Activated CD8-positive, alpha-beta memory T cell treated with anti-CD3 and anti-CD28 coated beads, Interleukin-2, amount 10 ng/mL, durations not matched to agents 7 days and 5 days (primary cell): ENCODE measurements around the gene RNH1. TPM values are rescaled to one million over a fixed set of nuclear protein-coding genes. Genes with fewer than 3 reads are reported as not detected.

Experiments
- ATAC-seq: fragments of 150-1000 bp; cut with Tn5 transposase; one replicate; pipeline ENCODE4 v1.10.0; 2021; ENCODE audit warnings: moderate library complexity
- CTCF ChIA-PET: fragments of 350-600 bp; sonication (Branson Sonifier 250); formaldehyde crosslinking; loops from one replicate; lab custom pipeline; 2021; ENCODE audit warnings: antibody characterized with exemption; lab: Charles Lee
- DNase-seq: peaks from one replicate; pipeline ENCODE4 v3.0.0-alpha.2; 2020
- H3K27ac Mint-ChIP-seq: one replicate; pipeline ENCODE4 v1.8.0; 2021; ENCODE audit warnings: mild to moderate bottlenecking, mixed read lengths
- H3K27me3 Mint-ChIP-seq: one replicate; pipeline ENCODE4 v1.8.0; 2021; ENCODE audit warnings: mixed read lengths
- H3K36me3 Mint-ChIP-seq: one replicate; pipeline ENCODE4 v1.8.0; 2021; ENCODE audit warnings: mild to moderate bottlenecking, mixed read lengths
- H3K4me1 Mint-ChIP-seq: one replicate; pipeline ENCODE4 v1.8.0; 2021; ENCODE audit warnings: mixed read lengths
- H3K4me3 Mint-ChIP-seq: one replicate; pipeline ENCODE4 v1.8.0; 2021; ENCODE audit warnings: mild to moderate bottlenecking, moderate library complexity, mixed read lengths
- H3K9me3 Mint-ChIP-seq: one replicate; pipeline ENCODE4 v1.8.0; 2022; ENCODE audit warnings: low read depth, mixed read lengths
- total RNA-seq, 2 experiments: library from RNA; stranded (reverse); gene quantifications; one replicate each; pipeline ENCODE4 v1.2.3, GENCODE V29; 2021

RNH1 gene
- total RNA-seq, 2 experiments from 2014 or later, result 98.4 to 113 TPM

DNA sequence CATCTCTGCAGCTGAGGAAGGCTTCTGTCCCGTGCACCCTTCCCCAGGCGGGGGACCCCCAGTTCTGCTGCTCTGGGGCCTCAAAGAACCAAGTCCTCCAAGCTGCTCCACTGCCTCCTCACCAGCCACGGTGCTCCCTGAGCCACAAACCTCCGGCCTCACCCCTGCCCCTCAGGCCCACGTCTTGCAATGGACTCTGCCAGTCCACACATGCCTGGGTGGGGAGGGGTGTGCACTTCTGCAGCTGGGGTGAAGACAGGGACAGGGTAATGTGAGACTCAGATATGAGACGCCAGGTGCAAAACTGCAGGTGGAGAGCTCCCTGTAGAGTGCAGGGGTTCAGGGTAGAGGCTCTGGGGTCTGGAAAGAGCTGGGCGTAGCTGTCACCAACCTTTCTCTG is 60.2 kb downstream of the RNH1 start:
- peak; percentile 41 for DNase-seq
- Mint-ChIP-seq H3K27me3 (peaks cover 4% of the 10 kb centered on the region), H3K36me3 (no peaks in the 10 kb centered on the region), H3K4me3 (no peak overlapping the region), H3K4me1 (peaks cover 27% of the 10 kb centered on the region), H3K9me3 (no peaks in the 10 kb centered on the region), H3K27ac (no peak overlapping the region)
- CTCF ChIA-PET, result interaction anchor here (0.6 to 5.8 kb wide), 5 partner anchors 25 to 243 kb away, joined by 3 to 95 read pairs (median 10); no protein-coding TSS in a partner anchor
- ATAC-seq, result no peak

DNA sequence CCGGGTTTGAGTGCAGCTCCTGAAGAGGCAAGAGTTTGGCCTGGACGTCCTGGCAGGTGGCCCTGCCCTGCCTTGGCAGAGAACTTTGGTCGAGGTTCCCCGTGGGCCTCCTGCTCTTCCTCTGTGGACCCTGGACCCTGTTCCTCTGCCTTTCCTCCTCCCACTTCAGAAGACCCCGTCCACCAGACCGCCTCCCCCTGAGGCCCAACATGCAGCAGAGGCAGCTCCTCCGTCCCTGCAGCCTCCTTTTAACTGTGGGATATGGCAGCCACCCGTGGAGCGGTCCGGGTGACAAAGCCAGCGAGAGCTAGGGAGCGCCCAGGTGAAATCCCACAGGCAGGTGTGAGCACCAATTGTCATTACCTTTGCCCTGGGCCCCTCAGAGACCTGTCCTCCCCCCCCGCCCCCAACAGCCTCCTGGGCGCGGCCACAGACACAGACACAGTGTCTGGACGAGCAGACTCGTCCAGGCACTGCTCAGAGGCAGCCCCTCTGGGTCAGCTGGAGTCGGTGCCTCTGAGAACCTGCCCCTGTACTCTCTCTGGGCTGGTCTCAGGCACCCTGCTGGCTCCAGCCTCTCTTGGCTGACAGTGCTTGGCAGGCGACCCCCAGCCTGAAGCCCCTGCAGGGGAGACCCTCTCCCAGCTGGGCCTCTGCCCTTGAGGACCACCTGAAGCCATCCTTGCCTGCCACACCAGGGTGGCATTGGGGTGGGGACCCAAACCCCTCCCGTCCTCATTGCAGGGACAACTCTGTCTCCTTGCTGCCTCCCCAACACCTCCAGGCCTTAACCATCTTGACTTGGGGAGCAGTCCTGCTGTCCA is 61.1 kb downstream of the RNH1 start:
- ATAC-seq, result no peak
- Mint-ChIP-seq H3K4me3 (no peak overlapping the region), H3K9me3 (no peaks in the 10 kb centered on the region), H3K27me3 (peaks cover 4% of the 10 kb centered on the region), H3K4me1 (peaks cover 21% of the 10 kb centered on the region), H3K27ac (no peak overlapping the region), H3K36me3 (no peaks in the 10 kb centered on the region)
- peak; percentile 33 for DNase-seq
- CTCF ChIA-PET, result interaction anchor here (1.2 to 5.8 kb wide), 3 partner anchors 29 to 73 kb away, joined by 3 to 95 read pairs (median 6); no protein-coding TSS in a partner anchor

Other genes with a start within 250 kb of the RNH1 start
- gene NLRP6, start 228.8 kb downstream of the RNH1 start, total RNA-seq, result 1 to 10 TPM; 3.8 to 6.9 TPM
- gene PGGHG, start 218.1 kb downstream of the RNH1 start, total RNA-seq, result 100 to 1,000 TPM; 214 to 229 TPM
- not detected for gene IFITM5, start 207.7 kb downstream of the RNH1 start, total RNA-seq
- gene IFITM2, start 199.4 kb downstream of the RNH1 start, total RNA-seq, result 1,000 to 10,000 TPM in 1 of 2 experiments, 100 to 1,000 TPM in 1; 646 to 1,401 TPM
- 100 to 1,000 TPM; 459 to 909 TPM for gene IFITM1, start 193.2 kb downstream of the RNH1 start, total RNA-seq
- gene IFITM3, start 186.4 kb downstream of the RNH1 start, total RNA-seq, result 100 to 1,000 TPM in 1 of 2 experiments, 10 to 100 TPM in 1; 53.7 to 166 TPM
- gene B4GALNT4, start 137.7 kb downstream of the RNH1 start, total RNA-seq, result under 1 TPM in 1 of 2 experiments, not detected in 1; 0.32 TPM
- gene PKP3, start 113.0 kb downstream of the RNH1 start, total RNA-seq, result under 1 TPM; 0.09 to 0.18 TPM
- gene SIGIRR, start 92.2 kb downstream of the RNH1 start, total RNA-seq, result 100 to 1,000 TPM in 1 of 2 experiments, 10 to 100 TPM in 1; 96.2 to 198 TPM
- gene ANO9, start 65.2 kb downstream of the RNH1 start, total RNA-seq, result 10 to 100 TPM; 33.0 to 79.4 TPM
- 10 to 100 TPM; 26.6 to 31.2 TPM for gene PTDSS2, start 57.0 kb downstream of the RNH1 start, total RNA-seq
- 10 to 100 TPM; 50.7 to 53.8 TPM for gene HRAS, start 28.3 kb upstream of the RNH1 start, total RNA-seq
- gene LRRC56, start 30.3 kb upstream of the RNH1 start, total RNA-seq, result 1 to 10 TPM; 1.7 to 2.1 TPM
- gene LMNTD2, start 53.5 kb upstream of the RNH1 start, total RNA-seq, result 1 to 10 TPM in 1 of 2 experiments, under 1 TPM in 1; 0.23 to 1.3 TPM
- 10 to 100 TPM; 20.8 to 32.1 TPM for gene RASSF7, start 53.7 kb upstream of the RNH1 start, total RNA-seq
- gene PHRF1, start 69.2 kb upstream of the RNH1 start, total RNA-seq, result 10 to 100 TPM; 60.2 to 62.0 TPM
- gene IRF7, start 108.7 kb upstream of the RNH1 start, total RNA-seq, result 100 to 1,000 TPM; 146 to 267 TPM
- gene CDHR5, start 117.7 kb upstream of the RNH1 start, total RNA-seq, result not detected
- gene SCT, start 119.9 kb upstream of the RNH1 start, total RNA-seq, result not detected
- gene DRD4, start 130.0 kb upstream of the RNH1 start, total RNA-seq, result under 1 TPM; 0.16 to 0.41 TPM
- 10 to 100 TPM; 39.0 to 40.1 TPM for gene DEAF1, start 188.0 kb upstream of the RNH1 start, total RNA-seq
- gene TMEM80, start 188.6 kb upstream of the RNH1 start, total RNA-seq, result 10 to 100 TPM; 23.5 to 26.0 TPM
- 10 to 100 TPM; 17.4 to 20.2 TPM for gene EPS8L2, start 199.0 kb upstream of the RNH1 start, total RNA-seq
- 100 to 1,000 TPM; 249 to 293 TPM for gene TALDO1, start 240.2 kb upstream of the RNH1 start, total RNA-seq